NOMO-1 (cell line): ENCODE results near the gene IGSF8.
A peak's percentile ranks its signal among the peaks of the same experiment; 100 is the strongest.

Experiments used
- DNase-seq, 2 experiments: peaks; one replicate each; lab custom pipeline; 2025; ENCODE audit not compliant: unreplicated experiment in 2 of 2; lab: John Stamatoyannopoulos, UW

The IGSF8 gene

DNA sequence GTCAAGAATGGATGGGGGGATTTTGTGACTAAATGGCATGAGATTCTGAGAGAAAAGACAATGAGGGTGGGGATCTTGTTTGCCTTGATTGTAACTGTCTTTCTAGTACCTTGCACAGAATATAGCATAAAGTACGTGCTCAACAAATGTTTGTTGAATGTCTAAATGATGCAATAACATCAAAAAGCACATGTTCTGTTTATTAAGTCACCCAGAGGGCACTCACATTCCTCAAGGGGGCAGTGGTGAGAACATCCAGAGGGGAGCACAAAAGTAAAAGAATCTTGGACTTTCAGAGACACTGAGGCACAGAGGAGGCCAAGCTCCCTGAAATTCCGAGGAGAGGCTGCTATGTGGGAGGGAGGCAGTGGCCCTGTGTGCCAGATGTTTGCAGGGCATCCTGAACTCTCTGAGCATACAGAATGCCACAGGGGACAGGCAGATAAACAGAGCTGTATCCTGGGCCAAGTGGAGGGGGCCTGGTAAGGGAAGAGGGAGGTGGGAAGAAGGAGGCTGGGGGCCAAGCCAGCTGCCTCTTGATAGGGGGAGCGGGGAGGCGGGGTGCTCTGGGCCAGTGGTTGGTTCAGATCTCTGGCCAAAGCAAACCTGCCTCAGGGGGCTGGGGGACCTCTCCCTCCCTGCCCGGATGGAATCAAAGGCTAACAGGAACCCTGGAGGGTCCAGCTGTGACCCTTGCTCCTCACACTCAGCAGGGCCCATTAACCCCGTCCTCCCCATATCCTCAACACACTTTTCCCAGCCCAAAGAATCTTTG is 10.7 kb upstream of the IGSF8 start:
- peak in 1 of 2 experiments; percentile 24 for DNase-seq

DNA sequence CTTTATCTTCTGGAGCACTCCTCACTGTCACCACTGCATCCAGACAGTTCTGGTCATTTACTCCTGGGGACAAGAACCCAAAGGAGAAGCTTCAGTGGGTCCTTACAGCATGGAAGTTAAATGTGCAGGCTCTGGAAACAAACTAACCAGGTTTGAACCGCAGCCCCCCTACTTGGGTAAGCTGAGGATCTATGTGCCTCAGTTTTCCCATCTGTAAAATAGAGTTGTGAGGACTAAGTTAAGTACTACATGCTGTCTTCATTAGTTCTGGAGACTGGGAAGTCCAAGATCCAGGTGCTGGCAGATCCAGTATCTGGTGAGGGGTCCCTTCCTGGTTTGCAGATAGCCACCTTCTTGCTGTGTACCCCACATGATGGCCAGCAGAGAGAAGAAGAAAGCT is 9.1 kb upstream of the IGSF8 start:
- no peak for DNase-seq

- DNase-seq, result no peak
These were observed 6.7 kb upstream of the IGSF8 start for GRCh38 chr1:160105155-160105554.

GRCh38 chr1:160104486-160104885 is 6.1 kb upstream of the IGSF8 start:
- DNase-seq, result peak in 1 of 2 experiments; percentile 45

GRCh38 chr1:160103658-160104408 is 5.4 kb upstream of the IGSF8 start:
- DNase-seq, result no peak

DNA sequence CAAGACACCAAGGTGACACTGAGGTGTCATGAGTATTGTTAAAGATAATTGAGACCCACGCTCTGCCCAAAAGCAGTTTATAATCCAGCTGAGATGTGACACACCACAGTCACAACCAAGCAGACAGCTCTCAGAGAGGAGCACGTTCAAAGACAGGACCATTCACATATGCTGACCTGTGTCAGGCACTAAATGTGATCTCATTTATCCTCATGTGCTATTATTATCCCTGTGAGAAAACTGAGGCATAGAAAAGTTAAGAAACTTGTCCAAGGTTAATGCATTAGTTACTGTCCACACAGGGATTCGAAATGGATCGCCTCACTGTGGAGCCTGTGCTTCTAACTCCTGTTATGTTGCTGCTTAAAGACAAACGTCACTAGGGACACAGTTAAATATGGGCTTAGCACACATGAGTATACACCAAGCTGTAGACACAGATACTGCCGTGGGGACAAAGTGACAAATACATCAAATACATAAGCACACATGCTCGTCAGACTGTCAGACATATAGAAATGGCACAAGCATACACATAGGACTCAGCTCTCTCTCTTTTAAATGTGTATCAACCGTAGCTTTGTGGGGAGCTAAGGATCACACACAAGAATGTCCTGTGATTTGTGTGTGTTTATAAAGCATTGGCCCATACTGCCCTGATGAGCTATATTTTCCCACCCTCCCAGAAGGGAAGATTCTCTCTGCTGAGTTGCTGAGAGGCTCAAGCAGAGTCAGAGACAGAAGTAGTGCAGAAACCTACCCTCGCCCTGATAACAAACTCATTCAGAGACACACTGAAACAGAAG is 3.5 kb upstream of the IGSF8 start:
- DNase-seq, result no peak

DNA sequence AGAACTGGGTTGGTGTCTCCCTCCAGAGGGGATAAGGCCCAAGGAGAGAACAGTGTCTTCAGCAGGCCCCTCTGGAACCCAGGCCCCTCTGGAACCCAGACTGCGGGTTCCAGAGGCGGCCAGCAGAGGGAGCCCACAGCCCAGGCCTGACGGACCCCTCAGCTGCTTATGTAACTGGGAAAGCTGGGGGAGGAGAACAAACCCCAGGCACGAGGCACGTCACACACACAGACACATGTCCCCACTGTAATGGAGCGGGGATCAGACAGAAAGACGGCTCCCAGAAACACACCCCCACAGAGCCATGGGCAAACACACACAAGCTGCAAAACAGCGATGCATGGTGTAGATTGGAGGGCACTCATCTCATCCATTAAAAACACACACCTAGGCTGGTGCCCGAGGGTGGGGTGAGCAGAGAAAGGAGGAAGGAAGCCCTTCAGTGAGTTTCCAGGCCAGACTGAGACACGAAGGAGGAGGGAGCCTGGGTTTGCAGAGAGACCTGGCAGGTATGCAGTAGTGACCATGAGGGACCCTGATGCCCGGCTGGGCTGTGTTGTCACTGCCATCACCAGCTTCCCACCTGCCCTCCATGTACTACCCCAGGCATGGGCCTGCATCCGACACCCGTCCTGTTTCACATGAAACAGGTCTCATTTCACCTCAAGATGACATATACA is 2.8 kb upstream of the IGSF8 start:
- DNase-seq, result peak; percentile 60 to 82

- no peak for DNase-seq
These were observed 1.4 kb upstream of the IGSF8 start for GRCh38 chr1:160099716-160100375.

- peak; percentile 70 to 88 for DNase-seq
These were observed 588 bp upstream of the IGSF8 start for GRCh38 chr1:160098852-160099561.

DNA sequence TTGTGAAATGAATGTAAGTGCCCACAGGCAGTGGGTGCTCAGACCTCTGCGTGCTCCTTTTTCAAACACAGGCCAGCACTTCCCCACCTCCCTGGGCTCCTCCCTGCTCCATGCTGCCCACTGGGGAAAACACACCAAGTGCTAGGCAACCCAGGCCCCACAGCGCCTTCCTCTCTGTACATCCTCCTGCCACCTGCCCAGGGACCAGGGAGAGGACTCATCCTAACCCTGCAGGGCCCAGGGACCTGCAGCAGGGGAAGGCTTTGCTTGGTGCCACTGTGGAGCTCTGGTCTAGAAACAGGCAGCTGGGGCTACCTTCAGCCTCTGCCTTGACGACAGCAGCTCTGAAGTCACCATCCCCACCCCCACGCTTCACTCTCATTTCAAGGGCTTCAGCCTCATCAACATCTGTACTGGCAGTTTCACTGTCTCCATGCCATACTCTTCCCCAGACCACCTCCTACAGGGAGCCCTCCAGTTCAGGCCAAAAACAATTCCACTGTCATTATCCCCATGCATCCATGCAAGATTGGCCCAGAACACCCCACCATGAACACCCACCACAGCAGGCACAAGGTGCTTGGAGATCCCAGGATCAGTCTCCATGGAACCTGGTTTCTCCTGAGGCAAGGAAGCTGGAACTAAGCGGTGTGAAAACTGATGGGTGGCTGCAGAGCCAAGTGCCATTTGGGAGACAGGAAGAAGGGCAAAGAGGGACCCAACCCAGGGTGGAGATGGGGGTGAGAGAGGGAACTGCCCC is 1.1 kb downstream of the IGSF8 start:
- DNase-seq, result no peak

GRCh38 chr1:160096274-160097116 is 1.9 kb downstream of the IGSF8 start:
- no peak for DNase-seq

- DNase-seq, result no peak
These were observed 2.9 kb downstream of the IGSF8 start for GRCh38 chr1:160095382-160096105.

- no peak for DNase-seq
These were observed 3.6 kb downstream of the IGSF8 start for GRCh38 chr1:160094806-160095205.

- DNase-seq, result no peak
These were observed 4.2 kb downstream of the IGSF8 start for GRCh38 chr1:160094291-160094625.

DNA sequence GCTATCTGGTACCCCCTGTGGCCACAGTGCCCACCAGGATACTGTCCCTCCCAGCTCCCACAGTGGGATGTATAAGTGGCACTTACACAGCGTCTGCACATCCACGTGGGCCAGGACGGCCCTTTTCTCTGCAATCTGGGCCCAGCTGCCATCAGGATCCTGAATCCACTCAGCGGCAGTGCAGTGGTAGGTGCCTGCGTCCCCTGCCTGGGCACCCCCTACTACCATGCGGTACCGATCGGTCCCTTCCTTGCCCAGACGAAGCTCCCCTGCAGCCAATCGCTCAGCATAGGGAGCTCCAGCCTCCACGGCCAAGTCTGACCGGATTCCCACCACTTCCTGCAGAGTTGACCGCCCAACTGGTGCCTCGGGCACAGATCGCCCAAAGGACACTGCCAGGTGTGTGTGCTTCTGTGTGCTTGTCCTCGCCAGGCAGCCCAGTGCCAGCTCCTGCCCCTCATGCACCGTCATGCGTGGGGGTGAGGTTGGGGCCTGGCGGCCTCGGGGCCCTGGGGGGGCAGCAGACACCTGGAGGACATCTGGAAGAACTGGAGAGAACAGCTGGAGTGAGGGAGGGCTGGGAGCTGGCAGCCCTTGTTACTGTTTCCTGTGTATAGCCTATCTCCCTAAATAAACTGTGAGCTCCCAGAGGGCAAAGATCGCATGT is 4.7 kb downstream of the IGSF8 start:
- DNase-seq, result no peak

GRCh38 chr1:160093069-160093395 is 5.4 kb downstream of the IGSF8 start:
- no peak for DNase-seq
